Islet precursor cell (in vitro differentiated cells): ENCODE data around the gene GLIS1.

Experiments used
- DNase-seq: peaks from one replicate; pipeline ENCODE4 v3.0.0-alpha.2; 2018

The GLIS1 gene

GRCh38 chr1:53514436-53514835 is 224.5 kb downstream of the GLIS1 start:
- no peak for DNase-seq

DNA sequence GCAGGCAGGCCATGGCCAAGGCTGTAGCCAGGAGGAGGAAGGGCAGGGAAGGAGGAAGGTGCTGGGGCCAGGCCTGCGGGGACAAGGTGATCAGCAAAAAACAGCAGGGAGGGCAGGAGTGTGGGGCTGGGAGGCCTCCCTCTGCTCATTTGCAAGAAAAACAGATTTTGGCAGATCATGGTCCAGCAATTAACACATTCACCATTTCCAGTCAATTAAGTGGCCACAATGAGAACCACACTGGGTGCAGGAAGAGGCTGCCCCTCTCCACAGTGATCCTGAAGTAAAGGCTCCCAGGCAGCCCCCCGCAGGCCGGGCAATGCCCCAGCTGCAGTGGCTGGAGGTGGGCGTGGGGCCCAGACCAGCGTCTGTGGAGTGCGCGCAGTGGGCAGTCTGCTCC is 225.1 kb downstream of the GLIS1 start:
- no peak for DNase-seq

- DNase-seq, result no peak
These were observed 225.9 kb downstream of the GLIS1 start for GRCh38 chr1:53512807-53513755.

DNA sequence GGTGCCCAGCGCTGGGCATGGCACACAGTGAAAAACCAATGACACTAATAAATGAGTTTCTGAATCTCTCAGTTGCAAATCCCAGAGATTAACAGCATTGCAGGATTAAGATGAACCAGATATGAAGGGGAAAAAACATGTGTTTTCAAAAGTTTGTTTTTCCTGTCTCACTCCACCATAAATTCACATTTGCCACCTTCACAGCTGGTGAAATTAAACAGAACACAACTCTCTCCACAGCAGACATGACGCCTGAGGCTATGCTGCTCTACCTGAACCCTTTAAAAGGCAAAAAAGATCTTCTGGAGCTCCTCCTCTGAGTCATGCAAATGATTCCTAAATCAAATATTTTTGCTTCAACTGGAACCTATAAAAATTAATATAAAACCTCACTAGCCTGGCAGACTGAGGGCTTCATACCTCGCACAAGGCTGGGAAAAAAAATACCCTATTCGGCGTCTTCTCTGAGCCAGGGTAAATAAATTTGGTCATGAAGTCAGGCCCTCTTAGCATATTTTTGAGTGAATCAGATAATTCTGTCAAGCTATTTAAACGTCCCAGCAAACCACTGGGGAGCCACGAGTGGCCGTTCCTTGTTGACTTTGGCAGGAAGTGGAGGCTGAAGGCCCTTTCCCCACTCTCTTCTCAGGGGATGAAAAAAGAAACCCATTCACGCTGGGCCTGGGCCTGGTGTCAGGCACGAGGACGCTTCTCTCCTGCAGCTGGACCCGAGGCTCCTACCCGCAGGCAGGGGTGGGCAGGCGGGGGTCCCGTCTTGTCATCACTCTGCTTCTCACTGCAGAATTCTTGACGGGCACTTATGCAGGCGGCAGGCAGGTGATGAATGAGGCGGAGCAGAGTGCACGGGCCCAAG is 226.8 kb downstream of the GLIS1 start:
- DNase-seq, result peak; percentile 73

DNA sequence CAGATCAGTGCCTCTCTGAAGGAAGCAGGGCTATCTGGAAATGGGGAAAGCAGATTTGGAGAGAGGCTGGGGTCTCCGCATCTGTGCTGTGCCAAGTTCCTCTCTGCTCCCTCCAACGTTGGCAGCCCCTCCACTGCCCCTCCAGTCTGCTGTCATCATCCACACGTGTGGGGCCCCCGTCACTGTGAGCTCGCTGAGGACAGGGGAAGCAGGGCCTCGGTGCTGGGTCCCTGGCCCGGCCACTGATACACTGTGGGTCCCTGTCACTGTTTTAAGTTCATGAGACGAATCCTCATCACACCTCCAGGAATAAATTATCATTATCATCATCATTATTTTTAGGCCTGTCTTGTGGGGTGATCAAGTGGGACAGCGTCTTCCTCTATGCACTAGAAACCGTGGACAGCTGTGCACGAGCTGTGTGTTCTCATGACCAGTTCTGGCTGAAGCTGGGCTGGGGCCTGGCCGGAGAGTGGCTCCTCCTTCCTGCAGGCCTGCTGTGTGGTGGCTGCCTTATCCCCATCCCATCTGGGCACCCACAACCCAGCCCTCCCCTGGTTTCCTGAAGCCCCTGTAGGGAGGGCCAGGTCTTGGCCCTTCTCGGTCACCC is 227.5 kb downstream of the GLIS1 start:
- DNase-seq, result peak; percentile 71

DNA sequence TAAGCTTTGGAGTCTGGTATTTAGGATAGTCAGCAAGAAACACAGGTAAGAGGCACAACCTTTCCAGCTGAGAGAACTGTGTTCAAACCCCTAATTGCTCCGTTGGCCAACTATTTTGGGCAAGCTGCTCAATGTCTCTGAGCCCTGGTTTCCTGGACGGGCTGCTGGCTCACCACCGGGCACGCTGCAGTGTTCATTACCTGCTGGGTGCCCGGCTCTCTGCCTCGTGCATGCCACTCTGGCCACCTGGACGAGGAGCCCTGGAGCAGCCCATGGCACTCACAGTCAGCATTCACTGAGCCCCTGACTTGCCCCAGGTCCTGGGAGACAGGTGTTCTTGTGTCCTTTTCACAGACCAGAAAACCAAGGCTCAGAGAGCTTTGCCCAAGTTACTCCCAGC is 228.7 kb downstream of the GLIS1 start:
- no peak for DNase-seq

- DNase-seq, result no peak
These were observed 229.2 kb downstream of the GLIS1 start for GRCh38 chr1:53509775-53510174.

DNA sequence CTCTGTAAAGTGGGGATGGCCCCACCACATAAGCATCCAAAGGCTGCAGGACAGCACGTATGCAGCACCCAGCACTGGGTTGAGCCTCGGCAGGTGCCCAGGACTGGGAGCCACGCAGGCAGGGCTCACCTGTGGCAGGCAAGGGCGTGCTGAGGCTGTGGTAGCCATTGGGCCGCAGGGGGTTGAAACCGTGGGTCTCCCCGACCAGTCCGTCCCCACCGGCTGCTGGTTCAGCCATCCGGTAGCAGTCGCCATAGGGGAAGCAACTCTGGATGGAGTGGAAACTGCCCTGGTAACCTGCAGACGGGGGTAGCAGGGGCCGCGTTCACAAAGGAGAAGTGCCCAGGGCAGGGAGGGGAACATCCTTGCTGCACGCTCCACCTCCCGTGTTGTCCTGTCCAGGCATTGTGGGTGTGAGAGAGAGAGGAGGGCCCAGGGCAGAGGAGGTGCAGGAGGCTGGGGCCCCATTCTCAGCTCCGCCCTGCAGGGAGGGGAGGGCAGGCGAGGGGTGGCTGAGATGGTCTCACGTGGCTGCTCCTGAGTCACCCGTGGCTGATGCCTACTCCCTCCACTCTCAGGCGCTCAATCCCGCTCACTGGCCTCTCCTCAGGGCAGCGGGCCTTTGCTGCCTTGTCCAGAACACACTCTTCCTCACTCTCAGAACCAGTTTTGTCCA is 229.8 kb downstream of the GLIS1 start:
- DNase-seq, result no peak

DNA sequence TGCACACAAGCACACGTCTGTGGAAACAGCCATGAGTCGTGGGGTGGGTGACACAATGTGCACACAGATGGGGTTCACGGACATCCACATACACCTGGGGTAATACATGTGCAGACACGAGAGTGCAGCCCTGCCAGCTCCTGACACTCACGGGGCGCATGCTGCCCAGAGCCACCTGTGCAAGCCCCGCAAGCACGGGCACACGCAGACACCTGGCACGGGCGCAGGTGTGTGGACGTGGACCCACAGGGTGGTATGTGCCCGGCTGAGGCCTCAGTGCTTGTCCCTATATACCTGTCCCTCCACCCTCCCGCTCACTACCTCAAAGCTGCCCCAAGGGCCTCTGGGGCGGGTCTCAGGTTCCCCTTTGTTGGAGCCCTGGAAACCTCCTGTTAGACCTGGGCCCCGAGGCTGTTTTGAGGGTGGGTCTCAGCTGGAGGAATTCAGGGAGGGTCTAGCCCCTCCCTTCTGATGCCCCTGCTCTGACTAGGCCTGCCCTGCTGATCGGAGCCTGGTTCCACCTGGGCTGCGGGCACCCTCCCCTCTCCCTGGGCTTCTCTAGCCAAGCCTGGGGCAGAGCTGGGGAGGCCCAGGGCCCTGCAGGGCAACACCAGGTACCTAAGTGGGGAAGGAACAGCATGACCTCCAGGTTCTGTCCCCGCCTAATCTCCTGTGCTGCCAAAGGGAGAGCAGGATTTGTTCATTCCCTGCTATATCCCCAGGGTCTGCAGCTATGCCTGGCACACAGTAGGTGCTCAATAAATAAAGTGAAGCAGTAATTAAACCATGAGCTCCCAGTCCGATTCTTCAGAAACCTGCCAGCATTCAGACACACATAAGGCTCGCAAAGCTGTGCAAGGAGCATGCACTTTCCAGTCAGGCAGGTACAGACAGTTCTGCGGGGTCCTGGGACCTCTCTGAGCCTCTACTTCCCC is 230.6 kb downstream of the GLIS1 start:
- DNase-seq, result no peak

DNA sequence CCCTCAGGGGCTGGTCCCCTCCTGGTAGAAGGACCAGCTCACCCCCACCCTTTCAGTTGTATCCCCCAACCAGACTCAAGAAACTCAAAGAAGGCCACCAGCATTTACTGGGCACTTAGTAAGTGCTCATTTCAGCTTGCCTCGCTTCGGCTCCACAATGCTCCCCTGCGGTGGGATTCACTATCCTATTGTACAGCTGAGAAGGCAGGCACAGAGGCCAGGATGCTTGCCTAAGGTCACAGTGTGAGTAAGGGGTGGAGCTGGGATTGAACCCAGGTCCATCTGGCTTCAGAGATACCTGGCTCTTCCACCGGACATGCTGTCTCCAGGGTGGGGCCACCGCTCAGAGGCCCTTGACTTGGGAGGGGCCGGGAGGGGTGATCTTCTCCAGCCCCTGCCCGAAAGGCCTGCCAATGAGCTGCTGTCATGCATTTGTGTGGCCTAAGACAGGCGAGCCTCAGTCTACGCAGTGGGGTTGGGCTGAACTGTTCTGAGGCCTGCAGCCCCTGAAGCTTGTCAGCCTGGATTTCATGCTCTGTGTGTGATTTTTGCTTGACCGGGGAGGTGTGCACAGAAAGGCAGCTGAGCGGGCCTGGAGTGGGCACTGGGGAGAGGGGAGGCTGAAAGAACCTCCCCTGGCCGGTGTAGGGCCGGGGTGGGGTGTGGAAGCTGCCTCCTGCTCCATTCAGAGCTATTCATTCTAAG is 231.7 kb downstream of the GLIS1 start:
- DNase-seq, result no peak

- DNase-seq, result no peak
These were observed 232.5 kb downstream of the GLIS1 start for GRCh38 chr1:53506355-53507050.

GRCh38 chr1:53505891-53506290 is 233.1 kb downstream of the GLIS1 start:
- no peak for DNase-seq

DNA sequence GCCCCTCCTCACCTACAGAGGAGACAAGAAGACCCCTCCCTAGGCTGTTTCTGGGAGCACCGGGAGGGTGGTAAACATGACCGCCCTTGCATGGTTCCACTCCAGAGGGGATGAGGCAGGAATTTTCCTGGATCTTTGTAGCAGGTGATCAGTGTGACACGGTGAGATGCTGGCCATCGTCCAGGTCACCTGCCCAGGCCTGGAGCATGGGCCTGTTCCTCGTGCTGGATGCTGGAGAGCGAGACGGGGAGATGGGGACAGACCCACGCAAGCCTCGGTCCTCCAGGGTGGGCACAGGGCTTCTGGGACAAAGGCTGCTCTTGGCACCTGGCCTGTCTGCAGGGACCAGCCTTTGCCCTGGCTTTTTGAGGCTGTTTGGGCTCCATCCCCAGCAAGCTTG is 233.6 kb downstream of the GLIS1 start:
- DNase-seq, result no peak

- no peak for DNase-seq
These were observed 234.1 kb downstream of the GLIS1 start for GRCh38 chr1:53504901-53505300.

DNA sequence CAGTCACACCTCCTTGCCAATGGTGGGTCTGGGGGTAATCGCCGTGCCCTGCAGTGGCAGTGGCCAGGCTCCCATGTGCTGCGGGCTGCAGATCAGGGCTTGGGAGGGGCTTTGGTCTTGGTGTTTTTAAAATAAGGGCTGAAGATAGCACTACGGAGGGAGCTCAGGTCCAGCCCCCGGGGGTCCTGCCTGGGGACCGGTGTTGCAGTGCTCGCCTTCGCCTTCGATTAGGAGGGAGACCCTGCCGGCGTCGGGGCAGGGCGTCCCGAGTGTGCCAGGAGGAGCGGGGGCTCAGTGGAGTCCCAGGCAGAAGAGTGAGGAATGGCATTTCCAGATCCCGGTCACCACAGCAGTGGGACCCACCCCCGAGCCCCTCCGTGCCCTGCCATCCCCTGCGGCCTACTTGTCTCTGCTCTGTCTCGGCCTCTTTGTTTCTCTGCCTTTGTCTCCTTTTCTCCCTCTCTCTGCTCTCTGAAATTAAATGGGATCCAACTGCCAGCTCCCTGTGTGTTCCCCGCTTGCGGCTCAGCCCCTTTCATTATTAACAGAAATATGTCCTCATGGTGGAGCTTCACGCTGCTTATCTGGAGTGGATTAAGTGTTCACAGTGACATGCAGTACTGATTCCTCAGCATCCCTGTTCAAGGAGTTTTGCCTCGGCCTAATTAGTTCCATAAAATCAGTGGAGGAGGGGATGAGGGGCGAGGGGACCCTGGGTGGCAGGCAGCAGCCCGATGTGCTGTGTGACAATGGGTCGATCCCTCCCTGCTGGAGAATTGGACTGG is 235.3 kb downstream of the GLIS1 start:
- no peak for DNase-seq

- DNase-seq, result no peak
These were observed 236.1 kb downstream of the GLIS1 start for GRCh38 chr1:53502641-53503432.

DNA sequence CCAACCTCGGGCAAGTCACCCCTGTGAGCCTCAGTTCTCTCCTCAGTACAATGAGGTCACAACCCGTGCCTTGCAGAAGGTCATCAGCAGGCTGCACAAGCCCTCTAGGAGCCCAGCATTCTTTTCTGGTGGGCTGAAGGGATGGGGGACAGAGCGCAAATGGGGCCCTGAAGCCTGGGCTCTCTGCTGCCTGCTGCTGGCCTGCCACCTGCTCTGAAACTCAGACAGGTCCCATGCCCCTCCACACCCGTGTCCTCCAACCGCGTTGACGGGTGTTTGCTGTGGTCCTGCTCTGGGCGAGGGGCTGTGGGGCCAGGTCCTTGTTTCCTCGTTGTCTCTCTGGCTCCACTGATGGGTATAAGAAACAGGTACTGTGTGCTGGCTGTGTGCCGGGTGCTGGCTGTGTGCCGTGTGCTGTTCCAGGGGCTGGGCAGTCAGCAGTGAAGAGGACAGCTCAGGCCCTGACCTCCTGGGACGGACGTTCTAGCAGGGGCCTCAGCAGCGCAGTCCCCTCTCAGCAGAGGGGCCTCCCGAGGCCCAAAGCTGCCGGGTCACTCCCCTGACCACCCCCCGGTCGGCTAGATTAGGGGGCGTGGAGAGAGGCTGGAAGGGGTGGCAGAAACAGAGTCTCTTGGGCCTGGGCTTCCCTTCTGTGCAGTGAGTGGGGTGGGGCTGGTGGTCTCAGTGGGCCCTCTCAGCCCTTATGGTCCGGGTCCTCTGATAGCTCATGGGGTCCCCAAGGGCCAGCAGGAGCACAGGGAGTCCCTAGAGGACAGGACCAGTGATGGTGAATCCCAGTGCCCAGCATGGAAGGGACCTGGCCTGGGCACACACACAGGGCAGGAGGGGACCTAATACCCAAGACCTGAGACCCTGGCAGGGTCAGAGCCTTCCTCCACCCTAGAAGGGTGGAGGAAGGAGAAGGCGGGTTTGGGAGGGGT is 237.6 kb downstream of the GLIS1 start:
- no peak for DNase-seq
